ENCODE measurements around the gene TSKS.

Gene TSKS

GRCh38 chr19:49701271-49701786 is 61.8 kb downstream of the TSKS start:
- TF ChIP-seq, protein P1, sequence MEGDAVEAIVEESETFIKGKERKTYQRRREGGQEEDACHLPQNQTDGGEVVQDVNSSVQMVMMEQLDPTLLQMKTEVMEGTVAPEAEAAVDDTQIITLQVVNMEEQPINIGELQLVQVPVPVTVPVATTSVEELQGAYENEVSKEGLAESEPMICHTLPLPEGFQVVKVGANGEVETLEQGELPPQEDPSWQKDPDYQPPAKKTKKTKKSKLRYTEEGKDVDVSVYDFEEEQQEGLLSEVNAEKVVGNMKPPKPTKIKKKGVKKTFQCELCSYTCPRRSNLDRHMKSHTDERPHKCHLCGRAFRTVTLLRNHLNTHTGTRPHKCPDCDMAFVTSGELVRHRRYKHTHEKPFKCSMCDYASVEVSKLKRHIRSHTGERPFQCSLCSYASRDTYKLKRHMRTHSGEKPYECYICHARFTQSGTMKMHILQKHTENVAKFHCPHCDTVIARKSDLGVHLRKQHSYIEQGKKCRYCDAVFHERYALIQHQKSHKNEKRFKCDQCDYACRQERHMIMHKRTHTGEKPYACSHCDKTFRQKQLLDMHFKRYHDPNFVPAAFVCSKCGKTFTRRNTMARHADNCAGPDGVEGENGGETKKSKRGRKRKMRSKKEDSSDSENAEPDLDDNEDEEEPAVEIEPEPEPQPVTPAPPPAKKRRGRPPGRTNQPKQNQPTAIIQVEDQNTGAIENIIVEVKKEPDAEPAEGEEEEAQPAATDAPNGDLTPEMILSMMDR (IDR thresholded peaks at IDR 0.05; ENCODE audit: control extremely low read depth, extremely low read depth, low read depth, missing control alignments), result no peak
- no peak for DNase-seq (ENCODE audit: extremely low spot score)
- POLR2A ChIA-PET, result no interaction called here
- CTCF ChIA-PET, result no interaction called here

DNA sequence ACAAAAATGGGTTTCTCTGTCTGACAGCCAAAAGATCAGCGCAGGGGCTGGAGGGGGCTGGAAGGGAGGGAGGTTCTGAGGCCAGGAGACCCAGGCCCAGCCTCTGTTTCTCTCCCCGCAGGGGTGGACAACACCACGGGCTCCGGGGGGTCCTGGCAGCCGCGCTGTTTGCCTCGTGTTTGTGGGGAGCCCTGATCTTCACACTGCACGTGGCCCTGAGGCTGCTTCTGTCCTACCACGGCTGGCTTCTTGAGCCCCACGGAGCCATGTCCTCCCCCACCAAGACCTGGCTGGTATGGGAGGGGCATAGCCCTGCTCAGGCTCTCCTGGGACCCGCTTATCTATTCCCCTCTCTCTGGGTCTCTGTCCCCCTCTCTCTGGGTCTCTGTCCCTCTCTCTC is 62.5 kb downstream of the TSKS start:
- no peak for DNase-seq (ENCODE audit: extremely low spot score)
- TF ChIP-seq, protein P1 (IDR thresholded peaks at IDR 0.05; ENCODE audit: control extremely low read depth, extremely low read depth, low read depth, missing control alignments), result no peak
- ChIA-PET CTCF (interaction anchor here (1.7 kb wide), 1 partner anchor 16 kb away, joined by 7 read pairs; no protein-coding TSS in a partner anchor), POLR2A (no interaction called here)

DNA sequence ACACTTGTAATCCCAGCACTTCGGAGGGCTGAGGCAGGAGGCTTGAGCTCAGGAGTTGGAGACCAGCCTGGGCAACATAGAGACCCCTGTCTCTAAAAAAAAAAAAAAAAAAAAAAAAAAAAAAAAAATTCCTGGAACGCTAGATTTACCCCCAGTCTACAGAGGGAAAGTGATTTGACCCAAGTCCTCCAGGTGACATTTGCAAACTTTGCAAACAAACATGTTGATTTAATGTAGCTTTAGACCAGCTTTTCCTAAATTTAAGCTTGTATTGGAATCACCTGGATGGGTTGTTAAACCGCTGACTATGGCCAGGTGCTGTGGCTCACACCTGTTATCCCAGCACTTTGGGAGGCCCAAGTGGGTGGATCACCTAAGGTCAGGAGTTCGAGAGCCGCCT is 63.7 kb downstream of the TSKS start:
- POLR2A ChIA-PET, result interaction anchor here (0.7 kb wide), 1 partner anchor 67 kb away, joined by 4 read pairs; the partner anchor contains the start of gene AP2A1
- DNase-seq (ENCODE audit: extremely low spot score), result no peak
- CTCF ChIA-PET, result interaction anchor here (0.9 to 1.7 kb wide), 2 partner anchors 15 to 17 kb away, joined by 4 to 7 read pairs; no protein-coding TSS in a partner anchor

DNA sequence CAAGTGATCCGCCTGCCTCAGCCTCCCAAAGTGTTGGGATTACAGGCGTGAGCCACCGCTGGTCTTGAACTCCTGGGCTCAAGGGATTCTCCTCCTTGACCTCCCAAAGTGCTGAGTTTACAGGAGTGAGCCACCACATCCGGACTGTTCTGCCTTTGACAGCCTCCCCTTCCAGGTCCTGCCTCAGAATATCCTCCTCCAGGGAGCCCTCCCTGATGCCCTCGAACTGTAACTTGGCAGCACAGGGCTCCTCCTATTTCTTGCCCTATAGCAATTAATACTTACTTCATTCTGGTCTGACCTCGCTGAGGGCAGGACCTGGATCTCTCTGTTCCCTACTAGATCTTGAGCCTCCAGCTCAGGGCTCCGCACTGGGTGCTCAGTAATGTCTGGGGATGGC is 66.2 kb downstream of the TSKS start:
- TF ChIP-seq, protein P1 (IDR thresholded peaks at IDR 0.05; ENCODE audit: control extremely low read depth, extremely low read depth, low read depth, missing control alignments), result no peak
- CTCF ChIA-PET, result interaction anchor here (1.2 to 1.4 kb wide), 2 partner anchors 15 to 21 kb away, joined by 3 to 5 read pairs; no protein-coding TSS in a partner anchor
- DNase-seq (ENCODE audit: extremely low spot score), result no peak
- POLR2A ChIA-PET, result interaction anchor here (0.6 kb wide), 1 partner anchor 148 kb away, joined by 4 read pairs; no protein-coding TSS in a partner anchor

More for the DNA sequence above, 63.7 kb downstream of the TSKS start:
- TF ChIP-seq, protein P1 (IDR thresholded peaks at IDR 0.05; ENCODE audit: control extremely low read depth, extremely low read depth, low read depth, missing control alignments), result no peak

DNA sequence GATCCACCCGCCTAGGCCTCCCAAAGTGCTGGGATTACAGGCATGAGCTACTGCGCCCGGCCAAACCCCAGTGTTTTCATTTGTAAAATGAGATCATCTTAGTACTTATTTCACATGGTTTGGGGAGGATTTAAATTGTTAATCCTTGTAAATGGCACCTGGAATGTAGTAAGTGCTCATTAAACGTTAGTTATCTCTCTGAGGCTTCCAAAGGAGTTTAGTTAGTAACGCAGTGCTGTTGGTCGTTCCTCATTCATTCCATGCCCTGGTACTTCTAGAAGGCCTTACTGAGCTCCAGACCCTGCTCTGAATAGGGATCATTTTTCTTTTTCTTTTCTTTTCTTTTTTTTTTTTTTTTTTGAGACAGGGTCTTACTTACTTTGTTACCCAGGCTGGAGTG is 67.0 kb downstream of the TSKS start:
- DNase-seq (ENCODE audit: extremely low spot score), result no peak
- POLR2A ChIA-PET, result interaction anchor here (0.6 kb wide), 1 partner anchor 149 kb away, joined by 4 read pairs; no protein-coding TSS in a partner anchor
- CTCF ChIA-PET, result interaction anchor here (1.1 to 1.4 kb wide), 3 partner anchors 12 to 21 kb away, joined by 3 to 5 read pairs (median 3); no protein-coding TSS in a partner anchor
- TF ChIP-seq, protein P1 (IDR thresholded peaks at IDR 0.05; ENCODE audit: control extremely low read depth, extremely low read depth, low read depth, missing control alignments), result no peak

- ChIA-PET CTCF (interaction anchor here (1.2 to 1.3 kb wide), 2 partner anchors 20 to 286 kb away, joined by 3 to 5 read pairs; no protein-coding TSS in a partner anchor), POLR2A (no interaction called here)
- TF ChIP-seq, protein P1 (IDR thresholded peaks at IDR 0.05; ENCODE audit: control extremely low read depth, extremely low read depth, low read depth, missing control alignments), result no peak
These were observed 71.0 kb downstream of the TSKS start for GRCh38 chr19:49692147-49692506.

More at GRCh38 chr19:49692147-49692506, 71.0 kb downstream of the TSKS start:
- no peak for DNase-seq (ENCODE audit: extremely low spot score)

All from GM10248 (cell line).